Breast epithelium (tissue), 3 donors: ENCODE measurements around the gene CDH4.

Source experiments
- POLR2A ChIP-seq: fragments of 450-650 bp; IDR thresholded peaks from one replicate; pipeline ENCODE4 v1.6.1; 2016; ENCODE audit warnings: antibody characterized with exemption, mild to moderate bottlenecking, moderate library complexity
- POLR2AphosphoS5 ChIP-seq, 3 donors: sonication (generic); formaldehyde crosslinking; IDR thresholded peaks; one replicate each; pipeline ENCODE4 v1.6.1; 2017; ENCODE audit warnings: antibody characterized with exemption in 3 of 3
- TF ChIP-seq, protein P1 (sequence below), 3 donors: fragments of 450-650 bp; IDR thresholded peaks; one replicate each; pipeline ENCODE4 v1.5.1; 2016 to 2017; ENCODE audit warnings: antibody characterized with exemption in 3 of 3, mild to moderate bottlenecking in 3 of 3, moderate library complexity in 3 of 3

DNA sequence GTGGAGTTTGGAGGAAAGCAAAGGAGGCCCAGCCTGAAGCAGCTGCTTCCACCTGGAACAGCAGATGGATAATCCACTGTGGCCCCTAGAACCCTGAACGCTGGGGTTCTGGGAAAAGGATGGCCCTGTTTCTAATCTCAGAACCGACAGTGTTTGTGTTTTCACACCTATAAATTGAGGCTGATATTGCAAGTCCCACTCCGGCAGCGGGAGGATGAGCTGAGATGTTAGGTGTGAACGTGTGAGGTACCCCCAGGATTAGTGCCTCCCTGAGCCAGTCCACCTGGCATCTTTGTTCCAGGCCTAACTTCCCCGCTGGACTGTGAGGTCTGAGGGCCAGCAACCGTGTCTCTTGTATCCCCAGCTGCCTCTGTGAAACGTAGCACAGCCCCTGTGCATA is 7.8 kb upstream of the CDH4 start:
- TF ChIP-seq, protein P1, sequence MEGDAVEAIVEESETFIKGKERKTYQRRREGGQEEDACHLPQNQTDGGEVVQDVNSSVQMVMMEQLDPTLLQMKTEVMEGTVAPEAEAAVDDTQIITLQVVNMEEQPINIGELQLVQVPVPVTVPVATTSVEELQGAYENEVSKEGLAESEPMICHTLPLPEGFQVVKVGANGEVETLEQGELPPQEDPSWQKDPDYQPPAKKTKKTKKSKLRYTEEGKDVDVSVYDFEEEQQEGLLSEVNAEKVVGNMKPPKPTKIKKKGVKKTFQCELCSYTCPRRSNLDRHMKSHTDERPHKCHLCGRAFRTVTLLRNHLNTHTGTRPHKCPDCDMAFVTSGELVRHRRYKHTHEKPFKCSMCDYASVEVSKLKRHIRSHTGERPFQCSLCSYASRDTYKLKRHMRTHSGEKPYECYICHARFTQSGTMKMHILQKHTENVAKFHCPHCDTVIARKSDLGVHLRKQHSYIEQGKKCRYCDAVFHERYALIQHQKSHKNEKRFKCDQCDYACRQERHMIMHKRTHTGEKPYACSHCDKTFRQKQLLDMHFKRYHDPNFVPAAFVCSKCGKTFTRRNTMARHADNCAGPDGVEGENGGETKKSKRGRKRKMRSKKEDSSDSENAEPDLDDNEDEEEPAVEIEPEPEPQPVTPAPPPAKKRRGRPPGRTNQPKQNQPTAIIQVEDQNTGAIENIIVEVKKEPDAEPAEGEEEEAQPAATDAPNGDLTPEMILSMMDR (IDR thresholded peaks at IDR 0.05), result no peak
- TF ChIP-seq POLR2A, result no peak
- TF ChIP-seq POLR2AphosphoS5 (IDR thresholded peaks at IDR 0.05), result no peak
